ENCODE measurements around the gene CDC14B.

GRCh38 chr9:96519095-96519494 lies 100.5 kb downstream of the CDC14B start:
- TF ChIP-seq CTCF (IDR thresholded peaks at IDR 0.05), result no peak
- TF ChIP-seq POLR2A (IDR thresholded peaks at IDR 0.05), result no peak
- TF ChIP-seq POLR2AphosphoS5 (IDR thresholded peaks at IDR 0.05), result no peak
